HG03097 (cell line): Measurements from ENCODE around the gene PGF.

Experiments used
- ATAC-seq: cut with Tn5 transposase; IDR thresholded peaks from one replicate; pipeline ENCODE4 v1.9.1; 2021; ENCODE audit not compliant: unreplicated experiment, low FRiP score

The PGF gene

GRCh38 chr14:74921987-74922751, 33.2 kb downstream of the PGF start:
- no peak for ATAC-seq

GRCh38 chr14:74921053-74921620, 34.3 kb downstream of the PGF start:
- no peak for ATAC-seq

GRCh38 chr14:74920281-74920680, 35.1 kb downstream of the PGF start:
- no peak for ATAC-seq

- ATAC-seq = no peak
Measured at GRCh38 chr14:74919421-74920165, 35.8 kb downstream of the PGF start.

GRCh38 chr14:74918380-74918779, 37.0 kb downstream of the PGF start:
- no peak for ATAC-seq

- no peak for ATAC-seq
Measured at GRCh38 chr14:74917646-74918081, 37.7 kb downstream of the PGF start.

GRCh38 chr14:74917178-74917543, 38.2 kb downstream of the PGF start:
- ATAC-seq = no peak

GRCh38 chr14:74915826-74916225, 39.6 kb downstream of the PGF start:
- no peak for ATAC-seq

- ATAC-seq = no peak
Measured at GRCh38 chr14:74915426-74915825, 40.0 kb downstream of the PGF start.

GRCh38 chr14:74913986-74914573, 41.3 kb downstream of the PGF start:
- ATAC-seq = no peak

GRCh38 chr14:74913393-74913910, 41.9 kb downstream of the PGF start:
- ATAC-seq = no peak

GRCh38 chr14:74912801-74913200, 42.6 kb downstream of the PGF start:
- ATAC-seq = no peak

- no peak for ATAC-seq
Measured at GRCh38 chr14:74912111-74912510, 43.3 kb downstream of the PGF start.

GRCh38 chr14:74911704-74912103, 43.7 kb downstream of the PGF start:
- ATAC-seq = no peak

GRCh38 chr14:74911221-74911620, 44.2 kb downstream of the PGF start:
- ATAC-seq = no peak

GRCh38 chr14:74910556-74910955, 44.8 kb downstream of the PGF start:
- no peak for ATAC-seq

GRCh38 chr14:74909911-74910310, 45.5 kb downstream of the PGF start:
- no peak for ATAC-seq

- ATAC-seq = no peak
Measured at GRCh38 chr14:74909501-74909900, 45.9 kb downstream of the PGF start.

- ATAC-seq = no peak
Measured at GRCh38 chr14:74908861-74909341, 46.5 kb downstream of the PGF start.

- no peak for ATAC-seq
Measured at GRCh38 chr14:74907744-74908143, 47.7 kb downstream of the PGF start.

- ATAC-seq = no peak
Measured at GRCh38 chr14:74906925-74907521, 48.4 kb downstream of the PGF start.
